T-helper 1 cell (primary cell): Measurements from ENCODE around the gene BTAF1.
"Not testable (repeated sequence)": the region's sequence is repeated elsewhere in the genome, so short reads cannot be mapped to it uniquely, and the experiment has no call there.

Experiments
- DNase-seq, 5 donors: peaks; one replicate each; pipeline ENCODE4 v3.0.0-alpha.2; 2012 to 2020

BTAF1 gene

DNA sequence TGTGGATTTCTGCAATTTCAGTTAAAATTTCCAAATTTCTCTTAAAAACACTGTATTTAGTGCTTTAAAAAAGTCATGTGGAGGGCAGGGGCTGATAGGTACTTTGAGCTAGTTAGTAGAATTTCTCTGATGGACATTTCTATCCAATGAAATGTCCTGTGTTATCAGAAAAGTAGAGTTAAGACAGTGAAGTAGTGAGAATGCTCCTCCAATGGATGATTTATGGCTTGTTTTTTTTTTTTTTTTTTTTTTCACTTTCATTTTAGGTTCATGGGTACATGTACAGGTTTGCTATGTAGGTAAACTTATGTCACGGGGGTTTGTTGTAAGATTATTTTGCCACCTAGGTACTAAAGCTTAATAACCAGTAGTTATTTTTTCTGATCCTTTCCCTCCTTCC is 55.0 kb downstream of the BTAF1 start:
- DNase-seq, result no peak

GRCh38 chr10:91980319-91980718 is 56.7 kb downstream of the BTAF1 start:
- DNase-seq, result no peak

- DNase-seq, result no peak
Observed at GRCh38 chr10:91983416-91983815, 59.8 kb downstream of the BTAF1 start.

DNA sequence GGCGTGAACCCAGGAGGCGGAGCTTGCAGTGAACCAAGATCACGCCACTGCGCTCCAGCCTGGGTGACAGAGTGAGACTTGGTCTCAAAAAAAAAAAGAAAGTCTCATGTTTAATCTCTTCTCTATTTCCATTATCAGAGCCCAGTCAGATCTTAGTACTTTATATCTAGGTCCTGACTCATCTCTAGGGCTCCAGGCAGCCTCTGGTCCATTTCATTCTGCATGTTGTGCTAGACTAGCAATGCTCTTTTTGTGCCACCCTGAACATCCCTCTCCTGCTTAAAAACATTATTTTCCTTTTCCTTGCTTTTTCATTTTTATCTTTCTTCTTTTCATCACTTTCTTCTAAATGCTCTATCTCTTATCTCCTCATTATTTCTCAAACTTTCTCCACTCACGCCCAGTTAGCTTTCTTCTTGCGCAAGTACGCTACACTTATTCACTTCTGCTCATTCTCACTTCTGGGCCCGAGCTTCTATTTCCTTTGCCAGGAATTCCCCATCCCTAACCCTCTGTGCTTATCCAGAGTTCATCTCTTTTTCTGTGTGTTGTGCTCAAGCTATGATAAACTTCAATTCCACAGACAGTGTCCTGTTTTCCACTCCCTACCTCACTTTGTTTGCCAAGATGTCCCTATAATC is 63.9 kb downstream of the BTAF1 start:
- no peak for DNase-seq

DNA sequence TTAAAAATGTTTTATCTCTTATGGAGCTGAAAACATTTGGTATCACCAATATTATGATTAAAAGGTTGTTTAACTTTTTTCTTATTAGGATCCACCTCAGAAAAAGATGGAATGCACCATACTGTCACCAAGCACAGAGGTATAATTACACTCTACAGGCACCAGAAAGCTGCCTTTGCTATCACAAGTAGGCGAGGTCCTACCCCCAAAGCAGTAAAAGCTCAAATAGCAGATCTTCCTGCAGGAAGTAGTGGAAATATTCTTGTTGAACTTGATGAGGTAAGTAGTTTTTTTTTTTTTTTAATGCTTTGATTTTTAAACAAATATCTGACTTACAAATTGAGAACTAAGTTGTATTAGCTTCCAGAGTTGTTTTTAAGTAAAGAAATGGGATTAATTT is 68.5 kb downstream of the BTAF1 start:
- DNase-seq, result no peak

DNA sequence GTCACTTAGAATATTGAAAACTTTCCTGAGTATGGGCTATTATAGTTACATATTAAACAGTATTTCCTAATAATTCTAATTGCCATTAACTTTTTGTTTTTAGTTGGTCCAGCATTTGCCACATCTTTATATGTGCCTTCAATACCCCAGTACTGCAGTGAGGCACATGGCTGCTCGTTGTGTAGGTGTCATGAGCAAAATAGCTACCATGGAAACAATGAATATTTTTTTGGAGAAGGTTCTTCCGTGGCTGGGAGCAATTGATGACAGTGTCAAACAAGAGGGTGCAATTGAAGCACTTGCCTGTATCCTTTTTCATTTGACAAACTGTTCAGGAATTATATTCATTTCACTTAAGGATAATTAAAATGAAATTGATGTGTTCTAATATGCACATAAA is 72.7 kb downstream of the BTAF1 start:
- DNase-seq, result no peak

DNA sequence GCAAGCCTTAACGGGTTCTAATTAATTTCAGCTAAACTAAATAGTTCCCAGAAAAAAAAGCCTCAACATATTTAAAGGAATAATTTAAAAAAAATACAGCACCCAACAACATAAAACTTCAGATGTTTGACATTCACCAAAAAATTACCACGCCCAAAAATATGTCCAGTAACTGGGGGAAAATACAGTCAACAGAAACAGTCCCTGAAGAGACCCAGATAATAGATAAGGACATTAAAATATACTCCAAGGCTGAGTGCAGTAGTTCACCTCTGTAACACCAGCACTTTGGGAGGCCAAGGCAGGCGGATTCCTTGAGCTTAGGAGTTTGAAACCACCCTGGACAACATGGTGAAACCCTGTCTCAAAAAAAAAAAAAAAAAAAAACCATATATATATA is 78.0 kb downstream of the BTAF1 start:
- no peak for DNase-seq

GRCh38 chr10:92001995-92002394 is 78.4 kb downstream of the BTAF1 start:
- no peak for DNase-seq

DNA sequence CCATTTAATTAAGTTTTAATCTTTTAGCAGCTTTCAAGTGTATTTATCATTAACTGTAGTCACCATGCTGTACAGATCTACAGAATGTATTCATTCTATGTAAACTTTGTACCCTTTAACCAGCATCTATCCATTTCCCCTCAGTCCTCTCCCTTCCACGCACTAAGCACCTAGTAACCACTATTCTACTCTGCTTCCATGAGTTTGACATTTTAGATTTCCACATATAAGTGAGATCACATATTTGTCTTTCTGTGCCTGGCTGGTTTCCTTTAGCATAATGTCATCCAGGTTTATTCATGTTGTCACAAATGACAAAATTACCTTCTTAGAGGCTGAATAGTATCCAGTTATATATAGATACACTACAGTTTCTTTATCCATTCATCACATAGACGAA is 79.7 kb downstream of the BTAF1 start:
- no peak for DNase-seq

DNA sequence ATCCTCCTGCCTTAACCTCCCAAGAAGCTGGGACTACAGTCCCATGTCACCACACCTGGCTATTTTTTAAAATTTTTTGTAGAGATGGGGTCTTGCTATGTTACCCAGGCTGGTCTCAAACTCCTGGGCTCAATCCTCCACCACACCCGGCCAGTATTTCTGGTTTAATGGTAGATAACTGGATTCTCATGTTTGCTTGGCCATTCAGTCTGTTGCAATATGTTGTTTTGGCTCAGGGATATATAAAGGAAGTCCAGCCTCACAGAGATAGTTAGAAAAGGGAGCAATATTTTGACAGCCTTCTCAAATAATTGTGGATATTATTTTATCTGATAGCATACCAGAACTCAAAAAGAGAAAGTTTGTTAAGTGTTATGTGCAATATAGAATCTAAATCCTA is 82.4 kb downstream of the BTAF1 start:
- DNase-seq, result no peak

DNA sequence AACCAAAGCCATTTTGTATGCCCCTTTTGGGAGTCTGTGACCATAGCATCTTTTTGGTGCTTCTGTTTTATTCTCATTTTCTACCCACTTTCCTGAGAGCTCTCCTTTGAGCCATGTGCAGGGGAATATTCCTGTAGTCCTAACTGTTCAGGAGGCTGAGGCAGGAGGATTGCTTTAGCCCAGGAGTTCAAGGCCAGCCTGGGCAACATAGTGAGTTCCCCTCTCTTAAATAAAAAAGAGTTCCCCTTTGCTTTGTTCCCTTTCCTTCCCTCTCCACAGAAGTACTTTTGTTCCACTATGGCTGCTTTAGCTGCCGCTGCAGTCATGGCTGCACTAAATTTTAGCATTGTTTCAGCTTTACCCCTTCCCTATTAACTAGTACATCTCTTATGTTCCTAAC is 85.9 kb downstream of the BTAF1 start:
- no peak for DNase-seq

- no peak for DNase-seq
Observed at GRCh38 chr10:92010047-92010735, 86.6 kb downstream of the BTAF1 start.

GRCh38 chr10:92011560-92012214 is 88.1 kb downstream of the BTAF1 start:
- peak in 1 of 5 donors; percentile 21 for DNase-seq

DNA sequence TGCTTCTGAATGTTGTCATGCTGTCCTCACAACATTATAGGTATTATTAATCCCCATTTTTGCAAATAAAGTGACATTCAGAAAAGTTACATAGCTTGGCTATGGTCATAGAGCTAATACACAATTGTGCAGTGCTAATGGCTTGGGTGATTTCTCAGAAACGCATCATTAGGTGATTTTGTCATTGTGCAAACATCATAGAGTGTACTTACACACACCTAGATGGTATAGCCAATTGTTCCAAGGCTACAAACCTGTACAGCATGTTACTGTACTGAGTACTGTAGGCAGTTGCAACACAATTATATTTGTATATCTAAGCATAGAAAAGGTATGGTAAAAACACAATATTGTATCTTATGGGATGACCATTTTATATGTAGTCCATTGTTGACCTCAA is 91.0 kb downstream of the BTAF1 start:
- no peak for DNase-seq

DNA sequence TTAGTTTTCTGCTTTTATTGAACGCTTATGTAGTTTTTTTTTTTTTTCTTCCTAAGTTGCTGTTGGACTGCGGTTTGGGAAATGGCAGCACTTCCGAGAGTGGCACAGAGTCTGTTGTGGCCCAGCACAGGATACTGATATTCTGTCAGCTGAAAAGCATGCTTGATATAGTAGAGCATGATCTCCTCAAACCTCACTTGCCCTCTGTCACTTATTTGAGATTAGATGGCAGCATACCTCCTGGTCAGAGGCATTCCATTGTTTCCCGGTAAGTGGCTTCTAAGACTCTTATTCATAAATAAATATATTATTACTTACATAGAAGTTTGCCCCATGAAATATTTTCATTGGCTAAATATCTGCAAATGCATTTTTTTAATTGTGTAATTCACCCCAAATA is 101.1 kb downstream of the BTAF1 start:
- DNase-seq, result no peak

GRCh38 chr10:92025340-92025739 is 101.8 kb downstream of the BTAF1 start:
- not testable (repeated sequence) for DNase-seq

GRCh38 chr10:92027141-92027540 is 103.6 kb downstream of the BTAF1 start:
- no peak for DNase-seq

DNA sequence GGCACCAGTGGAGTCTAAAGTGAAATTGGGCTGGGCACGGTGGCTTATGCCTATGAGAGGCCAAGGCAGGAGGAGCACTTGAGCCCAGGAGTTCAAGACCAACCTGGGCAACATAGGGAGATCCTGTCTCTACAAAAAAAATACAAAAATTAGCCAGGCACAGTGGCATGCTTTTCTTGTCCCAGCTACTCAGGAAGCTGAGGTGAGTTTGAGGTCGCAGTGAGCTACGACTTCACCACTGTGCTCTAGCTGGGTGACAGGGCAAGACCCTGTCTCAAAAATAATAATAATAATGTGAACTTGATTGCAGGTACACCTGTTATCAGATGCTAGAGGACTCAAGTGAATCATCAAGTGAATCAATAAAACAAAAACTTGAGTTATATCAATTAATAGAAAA is 108.0 kb downstream of the BTAF1 start:
- DNase-seq, result no peak

DNA sequence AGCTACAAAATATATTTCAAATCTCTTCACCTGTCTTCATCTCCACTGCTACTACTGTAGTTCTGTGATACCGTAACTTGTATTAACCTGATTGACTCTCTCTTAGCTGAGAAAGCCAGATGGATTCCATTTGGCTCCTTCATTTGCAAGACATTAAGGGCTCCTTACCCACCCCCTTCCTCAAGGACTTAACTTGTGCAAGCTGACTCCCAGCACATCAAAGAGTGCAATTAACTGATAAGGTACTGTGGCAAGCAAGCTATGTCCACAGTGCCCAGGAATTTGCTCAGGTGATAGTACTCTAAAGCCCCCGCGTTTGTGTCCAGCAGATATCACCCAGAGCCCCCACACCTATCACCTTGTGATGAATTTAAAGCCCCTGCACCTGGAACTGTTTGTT is 109.5 kb downstream of the BTAF1 start:
- not testable (repeated sequence) for DNase-seq

GRCh38 chr10:92038949-92039348 is 115.4 kb downstream of the BTAF1 start:
- no peak for DNase-seq

DNA sequence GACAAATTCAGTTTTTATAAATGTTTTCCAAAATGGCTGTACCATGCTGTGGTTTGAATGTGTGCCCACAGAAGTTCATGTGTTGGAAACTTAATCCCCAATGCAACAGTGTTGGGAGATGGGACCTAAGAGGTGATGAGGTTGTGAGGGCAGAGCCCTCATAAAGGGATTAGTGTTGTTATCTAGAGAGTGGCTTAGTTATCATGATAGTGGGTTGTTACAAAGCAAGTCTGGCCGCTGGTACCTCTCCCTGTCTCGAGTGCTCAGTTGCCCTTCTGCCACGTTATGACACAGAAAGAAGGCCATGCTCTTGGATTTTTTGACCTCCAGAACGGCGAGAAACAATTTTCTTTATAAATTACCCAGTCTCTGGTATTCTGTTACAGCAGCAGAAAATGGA is 119.0 kb downstream of the BTAF1 start:
- DNase-seq, result no peak

GRCh38 chr10:92045641-92046106 is 122.1 kb downstream of the BTAF1 start:
- no peak for DNase-seq

DNA sequence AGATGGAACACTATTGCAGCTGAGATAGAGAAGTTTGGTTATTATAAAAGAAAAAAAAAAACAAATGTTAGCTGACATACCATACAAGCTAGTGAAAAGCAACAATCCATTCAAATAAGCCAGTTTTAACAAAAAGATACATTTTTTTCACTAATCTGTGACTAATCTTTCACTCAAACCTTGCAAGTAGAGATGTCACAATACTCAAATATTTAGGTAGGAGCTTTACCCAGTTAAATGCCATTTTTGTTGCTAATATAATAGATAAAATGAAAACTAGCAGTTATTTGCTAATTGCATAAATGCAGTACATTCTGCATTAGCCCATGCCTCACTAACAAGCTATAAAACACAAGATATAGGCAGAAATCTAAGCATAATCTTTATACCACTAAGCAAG is 123.6 kb downstream of the BTAF1 start:
- no peak for DNase-seq

GRCh38 chr10:92052088-92052487 is 128.5 kb downstream of the BTAF1 start:
- no peak for DNase-seq
